H1 (cell line): ENCODE results near the gene CNR2. TPM values are rescaled to one million over a fixed set of nuclear protein-coding genes. Genes with fewer than 3 reads are reported as not detected.

ENCODE experiments used
- polyA plus RNA-seq, 7 experiments: library from polyadenylated mRNA; depleted of rRNA in 3 of 7; stranded (reverse) in 5 of 7; unstranded in 2 of 7; fragments of >200 nt in 5 of 7; fragments of 200-250 nt in 2 of 7; gene quantifications; 1 replicate in 5 of 7; 2 replicates in 1 of 7; 4 replicates in 1 of 7; pipeline versions ENCODE4 v1.2.1 to v1.2.3, GENCODE V29; 2011 to 2013; ENCODE audit warnings: missing spikeins in 2 of 7, mixed read lengths in 2 of 7
- total RNA-seq: library from RNA; stranded (reverse); fragmentation: NEBNext Ultra II Directional; extraction: Animal tissue kit (Norgen Biotek cat#: 25700); gene quantifications from 2 replicates; pipeline ENCODE4 v1.2.1, GENCODE V29; 2021
- TF ChIP-seq, protein P1 (sequence below): fragments of 300-600 bp; sonication (generic); IDR thresholded peaks from 2 replicates; pipeline ENCODE4 v1.7.1; 2012; ENCODE audit warnings: low read length, moderate library complexity, mild to moderate bottlenecking, inconsistent platforms; ENCODE audit not compliant: insufficient replicate concordance

The CNR2 gene
- total and polyA plus RNA-seq, 2 of the 8 experiments (the other 6 are each of a cell fraction or from before 2014, with no cell fraction given) = not detected

DNA sequence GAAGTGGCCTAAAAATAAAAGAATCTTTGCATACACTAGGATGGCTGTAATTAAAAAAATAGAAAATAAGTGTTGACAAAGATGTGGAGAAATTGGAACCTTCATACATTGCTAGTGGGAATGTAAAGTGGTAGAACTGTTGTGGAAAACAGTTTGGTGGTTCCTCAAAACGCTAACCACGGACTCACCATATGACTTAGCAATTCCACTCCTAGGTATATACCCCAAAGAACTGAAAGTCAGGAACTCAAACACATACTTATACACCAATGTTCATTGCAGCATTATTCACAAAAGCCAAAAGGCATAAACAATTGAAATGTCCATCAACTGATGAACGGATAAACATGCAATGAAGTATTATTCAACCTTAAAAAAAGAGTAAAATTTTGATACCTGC lies 77.1 kb downstream of the CNR2 start (continued):
- TF ChIP-seq, protein P1, sequence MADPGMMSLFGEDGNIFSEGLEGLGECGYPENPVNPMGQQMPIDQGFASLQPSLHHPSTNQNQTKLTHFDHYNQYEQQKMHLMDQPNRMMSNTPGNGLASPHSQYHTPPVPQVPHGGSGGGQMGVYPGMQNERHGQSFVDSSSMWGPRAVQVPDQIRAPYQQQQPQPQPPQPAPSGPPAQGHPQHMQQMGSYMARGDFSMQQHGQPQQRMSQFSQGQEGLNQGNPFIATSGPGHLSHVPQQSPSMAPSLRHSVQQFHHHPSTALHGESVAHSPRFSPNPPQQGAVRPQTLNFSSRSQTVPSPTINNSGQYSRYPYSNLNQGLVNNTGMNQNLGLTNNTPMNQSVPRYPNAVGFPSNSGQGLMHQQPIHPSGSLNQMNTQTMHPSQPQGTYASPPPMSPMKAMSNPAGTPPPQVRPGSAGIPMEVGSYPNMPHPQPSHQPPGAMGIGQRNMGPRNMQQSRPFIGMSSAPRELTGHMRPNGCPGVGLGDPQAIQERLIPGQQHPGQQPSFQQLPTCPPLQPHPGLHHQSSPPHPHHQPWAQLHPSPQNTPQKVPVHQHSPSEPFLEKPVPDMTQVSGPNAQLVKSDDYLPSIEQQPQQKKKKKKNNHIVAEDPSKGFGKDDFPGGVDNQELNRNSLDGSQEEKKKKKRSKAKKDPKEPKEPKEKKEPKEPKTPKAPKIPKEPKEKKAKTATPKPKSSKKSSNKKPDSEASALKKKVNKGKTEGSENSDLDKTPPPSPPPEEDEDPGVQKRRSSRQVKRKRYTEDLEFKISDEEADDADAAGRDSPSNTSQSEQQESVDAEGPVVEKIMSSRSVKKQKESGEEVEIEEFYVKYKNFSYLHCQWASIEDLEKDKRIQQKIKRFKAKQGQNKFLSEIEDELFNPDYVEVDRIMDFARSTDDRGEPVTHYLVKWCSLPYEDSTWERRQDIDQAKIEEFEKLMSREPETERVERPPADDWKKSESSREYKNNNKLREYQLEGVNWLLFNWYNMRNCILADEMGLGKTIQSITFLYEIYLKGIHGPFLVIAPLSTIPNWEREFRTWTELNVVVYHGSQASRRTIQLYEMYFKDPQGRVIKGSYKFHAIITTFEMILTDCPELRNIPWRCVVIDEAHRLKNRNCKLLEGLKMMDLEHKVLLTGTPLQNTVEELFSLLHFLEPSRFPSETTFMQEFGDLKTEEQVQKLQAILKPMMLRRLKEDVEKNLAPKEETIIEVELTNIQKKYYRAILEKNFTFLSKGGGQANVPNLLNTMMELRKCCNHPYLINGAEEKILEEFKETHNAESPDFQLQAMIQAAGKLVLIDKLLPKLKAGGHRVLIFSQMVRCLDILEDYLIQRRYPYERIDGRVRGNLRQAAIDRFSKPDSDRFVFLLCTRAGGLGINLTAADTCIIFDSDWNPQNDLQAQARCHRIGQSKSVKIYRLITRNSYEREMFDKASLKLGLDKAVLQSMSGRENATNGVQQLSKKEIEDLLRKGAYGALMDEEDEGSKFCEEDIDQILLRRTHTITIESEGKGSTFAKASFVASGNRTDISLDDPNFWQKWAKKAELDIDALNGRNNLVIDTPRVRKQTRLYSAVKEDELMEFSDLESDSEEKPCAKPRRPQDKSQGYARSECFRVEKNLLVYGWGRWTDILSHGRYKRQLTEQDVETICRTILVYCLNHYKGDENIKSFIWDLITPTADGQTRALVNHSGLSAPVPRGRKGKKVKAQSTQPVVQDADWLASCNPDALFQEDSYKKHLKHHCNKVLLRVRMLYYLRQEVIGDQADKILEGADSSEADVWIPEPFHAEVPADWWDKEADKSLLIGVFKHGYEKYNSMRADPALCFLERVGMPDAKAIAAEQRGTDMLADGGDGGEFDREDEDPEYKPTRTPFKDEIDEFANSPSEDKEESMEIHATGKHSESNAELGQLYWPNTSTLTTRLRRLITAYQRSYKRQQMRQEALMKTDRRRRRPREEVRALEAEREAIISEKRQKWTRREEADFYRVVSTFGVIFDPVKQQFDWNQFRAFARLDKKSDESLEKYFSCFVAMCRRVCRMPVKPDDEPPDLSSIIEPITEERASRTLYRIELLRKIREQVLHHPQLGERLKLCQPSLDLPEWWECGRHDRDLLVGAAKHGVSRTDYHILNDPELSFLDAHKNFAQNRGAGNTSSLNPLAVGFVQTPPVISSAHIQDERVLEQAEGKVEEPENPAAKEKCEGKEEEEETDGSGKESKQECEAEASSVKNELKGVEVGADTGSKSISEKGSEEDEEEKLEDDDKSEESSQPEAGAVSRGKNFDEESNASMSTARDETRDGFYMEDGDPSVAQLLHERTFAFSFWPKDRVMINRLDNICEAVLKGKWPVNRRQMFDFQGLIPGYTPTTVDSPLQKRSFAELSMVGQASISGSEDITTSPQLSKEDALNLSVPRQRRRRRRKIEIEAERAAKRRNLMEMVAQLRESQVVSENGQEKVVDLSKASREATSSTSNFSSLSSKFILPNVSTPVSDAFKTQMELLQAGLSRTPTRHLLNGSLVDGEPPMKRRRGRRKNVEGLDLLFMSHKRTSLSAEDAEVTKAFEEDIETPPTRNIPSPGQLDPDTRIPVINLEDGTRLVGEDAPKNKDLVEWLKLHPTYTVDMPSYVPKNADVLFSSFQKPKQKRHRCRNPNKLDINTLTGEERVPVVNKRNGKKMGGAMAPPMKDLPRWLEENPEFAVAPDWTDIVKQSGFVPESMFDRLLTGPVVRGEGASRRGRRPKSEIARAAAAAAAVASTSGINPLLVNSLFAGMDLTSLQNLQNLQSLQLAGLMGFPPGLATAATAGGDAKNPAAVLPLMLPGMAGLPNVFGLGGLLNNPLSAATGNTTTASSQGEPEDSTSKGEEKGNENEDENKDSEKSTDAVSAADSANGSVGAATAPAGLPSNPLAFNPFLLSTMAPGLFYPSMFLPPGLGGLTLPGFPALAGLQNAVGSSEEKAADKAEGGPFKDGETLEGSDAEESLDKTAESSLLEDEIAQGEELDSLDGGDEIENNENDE = no peak
